Measurements from ENCODE around the gene CORO6.

DNA sequence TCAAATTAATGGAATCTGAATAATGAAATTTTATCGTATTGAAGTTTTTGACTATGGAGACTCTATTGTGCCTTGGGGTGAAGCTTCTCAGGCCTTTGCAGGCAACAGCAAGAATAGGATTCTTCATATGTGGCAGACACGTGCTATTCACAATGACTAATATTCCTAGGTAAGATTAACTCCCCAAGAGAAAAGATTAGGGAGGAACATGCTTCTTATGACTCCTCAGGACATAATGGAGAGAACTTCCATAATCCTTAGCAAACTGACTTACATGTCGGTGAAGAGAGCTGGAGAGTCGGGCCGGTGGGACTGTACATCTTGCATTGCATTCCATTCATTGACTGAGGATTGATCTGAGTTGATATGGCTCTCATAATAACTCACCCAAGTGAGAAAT lies 48.9 kb upstream of the CORO6 start:
- TF ChIP-seq, protein P1, sequence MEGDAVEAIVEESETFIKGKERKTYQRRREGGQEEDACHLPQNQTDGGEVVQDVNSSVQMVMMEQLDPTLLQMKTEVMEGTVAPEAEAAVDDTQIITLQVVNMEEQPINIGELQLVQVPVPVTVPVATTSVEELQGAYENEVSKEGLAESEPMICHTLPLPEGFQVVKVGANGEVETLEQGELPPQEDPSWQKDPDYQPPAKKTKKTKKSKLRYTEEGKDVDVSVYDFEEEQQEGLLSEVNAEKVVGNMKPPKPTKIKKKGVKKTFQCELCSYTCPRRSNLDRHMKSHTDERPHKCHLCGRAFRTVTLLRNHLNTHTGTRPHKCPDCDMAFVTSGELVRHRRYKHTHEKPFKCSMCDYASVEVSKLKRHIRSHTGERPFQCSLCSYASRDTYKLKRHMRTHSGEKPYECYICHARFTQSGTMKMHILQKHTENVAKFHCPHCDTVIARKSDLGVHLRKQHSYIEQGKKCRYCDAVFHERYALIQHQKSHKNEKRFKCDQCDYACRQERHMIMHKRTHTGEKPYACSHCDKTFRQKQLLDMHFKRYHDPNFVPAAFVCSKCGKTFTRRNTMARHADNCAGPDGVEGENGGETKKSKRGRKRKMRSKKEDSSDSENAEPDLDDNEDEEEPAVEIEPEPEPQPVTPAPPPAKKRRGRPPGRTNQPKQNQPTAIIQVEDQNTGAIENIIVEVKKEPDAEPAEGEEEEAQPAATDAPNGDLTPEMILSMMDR (conservative IDR thresholded peaks at IDR 0.05; ENCODE audit: low read length), result no peak
- TF ChIP-seq EZH2phosphoT487 (IDR thresholded peaks at IDR 0.05; ENCODE audit: borderline replicate concordance), result no peak

Data from Loucy (cell line).